Measurements from ENCODE around the gene SORL1. TPM values are rescaled to one million over a fixed set of nuclear protein-coding genes. Genes with fewer than 3 reads are reported as not detected.

SORL1 gene
- total RNA-seq, 2 experiments from 2014 or later, result 228 to 411 TPM

DNA sequence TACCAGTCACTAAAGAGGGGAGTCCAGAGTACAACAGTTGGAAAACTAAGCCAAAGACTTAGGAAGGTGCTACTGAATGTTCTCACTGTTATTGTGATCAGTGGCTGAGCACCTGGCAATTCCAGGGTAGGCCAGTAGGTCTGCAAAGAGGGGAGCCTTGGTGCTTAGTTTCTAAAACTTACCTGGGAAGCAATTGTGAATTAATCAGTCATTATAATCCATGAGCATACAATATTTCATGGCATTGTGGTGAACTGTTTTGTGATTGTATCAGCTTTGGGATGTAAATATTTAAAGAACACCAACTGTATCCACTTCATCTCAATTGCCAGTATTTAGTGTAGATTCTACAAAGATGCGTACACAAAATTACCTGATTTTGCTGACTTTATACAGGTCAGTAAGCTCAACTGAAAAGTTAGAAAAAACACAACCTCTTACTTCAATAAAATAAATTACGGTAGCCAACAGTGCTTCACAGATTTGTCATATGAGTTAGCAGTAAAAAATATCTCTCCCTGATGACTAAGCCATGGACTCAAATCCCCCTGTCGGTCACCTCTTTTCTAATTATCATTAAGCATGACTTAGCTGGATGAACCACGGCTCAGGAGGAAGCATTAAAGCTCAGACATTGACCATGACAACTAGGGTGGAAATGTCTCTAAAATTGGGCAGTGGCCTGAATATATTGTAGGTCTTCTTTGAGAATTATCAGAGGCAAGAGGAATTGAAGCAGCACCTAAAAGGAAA, 30.8 kb upstream of the SORL1 start:
- no peak overlapping the region for H3K4me3 ChIP-seq (ENCODE audit: low read depth, low read length, poor library complexity, severe bottlenecking)
- intact Hi-C loops (cut with micrococcal nuclease; ENCODE audit: unreplicated experiment), result no loop called here
- DNase-seq (ENCODE audit: low spot score), result no peak
- H4K20me1 ChIP-seq (ENCODE audit: insufficient read depth, low read length), result no peaks in the 10 kb centered on the region
- peak overlapping the region; percentile 91 for H3K27ac ChIP-seq (ENCODE audit: low read depth, low read length, poor library complexity, severe bottlenecking)
- peak overlapping the region; percentile 59 for H3K4me2 ChIP-seq (ENCODE audit: low read length)
- H3K4me1 ChIP-seq (ENCODE audit: insufficient read depth, low read length, poor library complexity, severe bottlenecking), result peaks cover 95% of the 10 kb centered on the region
- no peak for TF ChIP-seq EZH2phosphoT487 (IDR thresholded peaks at IDR 0.05; ENCODE audit: borderline replicate concordance, low read depth, low read length)
- TF ChIP-seq, protein P1, sequence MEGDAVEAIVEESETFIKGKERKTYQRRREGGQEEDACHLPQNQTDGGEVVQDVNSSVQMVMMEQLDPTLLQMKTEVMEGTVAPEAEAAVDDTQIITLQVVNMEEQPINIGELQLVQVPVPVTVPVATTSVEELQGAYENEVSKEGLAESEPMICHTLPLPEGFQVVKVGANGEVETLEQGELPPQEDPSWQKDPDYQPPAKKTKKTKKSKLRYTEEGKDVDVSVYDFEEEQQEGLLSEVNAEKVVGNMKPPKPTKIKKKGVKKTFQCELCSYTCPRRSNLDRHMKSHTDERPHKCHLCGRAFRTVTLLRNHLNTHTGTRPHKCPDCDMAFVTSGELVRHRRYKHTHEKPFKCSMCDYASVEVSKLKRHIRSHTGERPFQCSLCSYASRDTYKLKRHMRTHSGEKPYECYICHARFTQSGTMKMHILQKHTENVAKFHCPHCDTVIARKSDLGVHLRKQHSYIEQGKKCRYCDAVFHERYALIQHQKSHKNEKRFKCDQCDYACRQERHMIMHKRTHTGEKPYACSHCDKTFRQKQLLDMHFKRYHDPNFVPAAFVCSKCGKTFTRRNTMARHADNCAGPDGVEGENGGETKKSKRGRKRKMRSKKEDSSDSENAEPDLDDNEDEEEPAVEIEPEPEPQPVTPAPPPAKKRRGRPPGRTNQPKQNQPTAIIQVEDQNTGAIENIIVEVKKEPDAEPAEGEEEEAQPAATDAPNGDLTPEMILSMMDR (conservative IDR thresholded peaks at IDR 0.05; ENCODE audit: low read length), result peak; percentile 49
- H3K9me3 ChIP-seq (ENCODE audit: low read length), result peaks cover 14% of the 10 kb centered on the region; the same call in 1 of the 2 replicates
- ChIA-PET CTCF (ENCODE audit: unreplicated experiment) (no interaction called here), POLR2A (interaction anchor here (0.7 to 8.1 kb wide), 10 partner anchors 9 to 94 kb away, joined by 3 to 104 read pairs (median 7); no protein-coding TSS in a partner anchor)
- no TSS peak for BruUV-seq (replicated peaks)
- H3K36me3 ChIP-seq (ENCODE audit: insufficient read depth, low read length), result peaks cover 17% of the 10 kb centered on the region
- H3K79me2 ChIP-seq (ENCODE audit: insufficient read depth, low read depth, low read length), result no peaks in the 10 kb centered on the region
- H2AFZ ChIP-seq (ENCODE audit: low read length), result peak overlapping the region; percentile 52; the same call in 1 of the 2 replicates
- no peaks in the 10 kb centered on the region for H3K9me2 ChIP-seq (ENCODE audit: insufficient read depth, low read length)

DNA sequence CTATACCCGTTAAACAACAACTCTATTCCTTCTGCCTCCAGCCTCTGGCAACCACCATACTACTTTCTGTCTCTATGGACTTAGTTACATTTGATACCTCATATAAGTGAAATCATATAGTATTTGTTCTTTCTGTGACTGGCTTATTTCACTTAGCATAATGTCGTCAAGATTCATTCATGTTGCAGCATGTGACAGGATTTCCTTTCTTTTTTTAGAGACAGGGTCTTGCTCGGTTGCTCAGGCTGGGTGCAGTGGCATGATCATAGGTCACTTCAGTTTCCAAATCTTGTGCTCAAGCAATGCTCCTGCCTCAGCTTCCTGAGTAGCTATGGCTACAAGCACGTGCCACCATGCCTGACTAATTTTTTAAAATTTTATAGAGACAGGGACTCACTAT, 29.4 kb upstream of the SORL1 start:
- Histone ChIP-seq H3K4me2 (ENCODE audit: low read length) (peak overlapping the region; percentile 59), H3K27ac (ENCODE audit: low read depth, low read length, poor library complexity, severe bottlenecking) (peak overlapping the region; percentile 91), H4K20me1 (ENCODE audit: insufficient read depth, low read length) (no peaks in the 10 kb centered on the region), H3K4me3 (ENCODE audit: low read depth, low read length, poor library complexity, severe bottlenecking) (no peak overlapping the region), H3K9me2 (ENCODE audit: insufficient read depth, low read length) (no peaks in the 10 kb centered on the region), H3K79me2 (ENCODE audit: insufficient read depth, low read depth, low read length) (no peaks in the 10 kb centered on the region), H3K36me3 (ENCODE audit: insufficient read depth, low read length) (peaks cover 17% of the 10 kb centered on the region), H3K4me1 (ENCODE audit: insufficient read depth, low read length, poor library complexity, severe bottlenecking) (peaks cover 99% of the 10 kb centered on the region), H3K9me3 (ENCODE audit: low read length) (peaks cover 14% of the 10 kb centered on the region; the same call in 1 of the 2 replicates), H2AFZ (ENCODE audit: low read length) (peak overlapping the region; percentile 2; the same call in 1 of the 2 replicates)
- intact Hi-C loops (cut with micrococcal nuclease; ENCODE audit: unreplicated experiment), result no loop called here
- ChIA-PET POLR2A (interaction anchor here (0.6 to 2.6 kb wide), 5 partner anchors 14 to 95 kb away, joined by 3 to 6 read pairs (median 4); no protein-coding TSS in a partner anchor), CTCF (ENCODE audit: unreplicated experiment) (no interaction called here)
- BruUV-seq (replicated peaks), result no TSS peak
- peak; percentile 87 for DNase-seq (ENCODE audit: low spot score)
- TF ChIP-seq, protein P1 (conservative IDR thresholded peaks at IDR 0.05; ENCODE audit: low read length), result no peak
- TF ChIP-seq EZH2phosphoT487 (IDR thresholded peaks at IDR 0.05; ENCODE audit: borderline replicate concordance, low read depth, low read length), result no peak

DNA sequence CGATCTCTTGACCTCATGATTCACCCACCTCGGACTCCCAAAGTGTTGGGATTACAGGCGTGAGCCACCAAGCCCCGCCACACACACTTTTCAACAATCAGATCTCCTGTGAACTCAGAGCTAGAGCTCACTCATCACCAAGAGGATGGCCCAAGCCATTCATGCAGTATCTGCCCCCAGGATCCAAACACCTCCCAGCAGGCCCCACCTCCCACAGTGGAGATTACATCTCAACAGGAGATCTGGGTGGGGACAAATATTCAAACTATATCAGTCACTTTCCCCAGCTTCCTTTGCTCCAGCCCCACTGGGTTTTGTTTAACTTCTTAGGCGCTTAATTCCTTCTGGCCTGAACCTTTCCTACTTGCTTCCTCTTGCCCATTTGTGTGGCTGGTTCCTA, 26.3 kb upstream of the SORL1 start:
- Histone ChIP-seq H3K27ac (ENCODE audit: low read depth, low read length, poor library complexity, severe bottlenecking) (peak overlapping the region; percentile 99), H3K4me2 (ENCODE audit: low read length) (peak overlapping the region; percentile 73; the same call in 1 of the 2 replicates), H3K36me3 (ENCODE audit: insufficient read depth, low read length) (peaks cover 17% of the 10 kb centered on the region), H3K4me1 (ENCODE audit: insufficient read depth, low read length, poor library complexity, severe bottlenecking) (peaks cover 98% of the 10 kb centered on the region), H3K79me2 (ENCODE audit: insufficient read depth, low read depth, low read length) (no peaks in the 10 kb centered on the region), H3K9me3 (ENCODE audit: low read length) (peaks cover 14% of the 10 kb centered on the region; the same call in 1 of the 2 replicates), H3K9me2 (ENCODE audit: insufficient read depth, low read length) (no peaks in the 10 kb centered on the region), H4K20me1 (ENCODE audit: insufficient read depth, low read length) (no peaks in the 10 kb centered on the region), H2AFZ (ENCODE audit: low read length) (no peak overlapping the region), H3K4me3 (ENCODE audit: low read depth, low read length, poor library complexity, severe bottlenecking) (no peak overlapping the region)
- no peak for DNase-seq (ENCODE audit: low spot score)
- BruUV-seq (replicated peaks), result no TSS peak
- ChIA-PET POLR2A (interaction anchor here (1.0 to 15.2 kb wide), 5 partner anchors 8 to 53 kb away, joined by 3 to 413 read pairs (median 7); partner anchors contain the start of genes SORL1 and SORL1-AS1), CTCF (ENCODE audit: unreplicated experiment) (no interaction called here)
- TF ChIP-seq, protein P1 (conservative IDR thresholded peaks at IDR 0.05; ENCODE audit: low read length), result no peak
- intact Hi-C loops (cut with micrococcal nuclease; ENCODE audit: unreplicated experiment), result no loop called here

Data from OCI-LY7 (cell line).